8988T (cell line): ENCODE results near the gene PKD2L2.
"Not testable (repeated sequence)": the region's sequence is repeated elsewhere in the genome, so short reads cannot be mapped to it uniquely, and the experiment has no call there.

Experiments used
- DNase-seq: peaks from one replicate; pipeline ENCODE4 v3.0.0; 2011

Gene PKD2L2

DNA sequence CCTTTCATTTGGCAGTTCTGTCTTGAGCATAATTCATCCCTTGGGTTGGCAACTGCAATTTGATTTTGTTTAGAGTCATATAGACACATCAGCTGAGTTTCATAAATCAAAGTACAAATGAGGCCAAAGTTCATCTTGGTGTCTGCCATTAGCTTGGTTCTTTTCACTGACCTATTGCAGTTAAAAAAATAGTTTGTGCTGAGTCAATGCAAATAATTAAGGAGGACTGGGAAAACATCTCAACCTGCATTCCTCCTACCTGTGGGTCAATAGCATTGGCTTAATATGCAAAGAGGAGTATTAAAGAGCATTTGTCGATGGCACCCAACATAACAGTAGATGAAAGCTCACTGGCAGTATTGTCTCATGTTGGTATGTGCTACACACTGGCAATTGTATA is 1.6 kb downstream of the PKD2L2 start:
- no peak for DNase-seq

DNA sequence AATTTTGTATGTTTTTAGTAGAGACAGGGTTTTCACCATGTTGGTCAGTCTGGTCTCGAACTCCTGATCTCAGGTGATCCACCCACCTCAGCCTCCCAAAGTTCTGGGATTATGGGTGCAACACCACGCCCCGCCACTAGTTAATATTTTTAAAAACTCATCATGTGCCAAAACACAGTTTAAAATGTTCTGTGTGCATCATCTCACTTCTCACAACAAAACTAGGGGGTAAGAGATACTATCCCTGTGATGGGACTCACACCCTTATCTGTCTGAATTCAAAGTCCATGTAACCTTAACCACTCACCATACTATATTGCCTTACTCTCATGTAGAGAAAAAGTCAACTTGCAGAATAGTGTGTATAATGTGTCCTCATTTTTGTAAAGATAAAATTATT is 2.6 kb downstream of the PKD2L2 start:
- DNase-seq, result no peak

GRCh38 chr5:137894586-137894985 is 5.3 kb downstream of the PKD2L2 start:
- DNase-seq, result no peak

DNA sequence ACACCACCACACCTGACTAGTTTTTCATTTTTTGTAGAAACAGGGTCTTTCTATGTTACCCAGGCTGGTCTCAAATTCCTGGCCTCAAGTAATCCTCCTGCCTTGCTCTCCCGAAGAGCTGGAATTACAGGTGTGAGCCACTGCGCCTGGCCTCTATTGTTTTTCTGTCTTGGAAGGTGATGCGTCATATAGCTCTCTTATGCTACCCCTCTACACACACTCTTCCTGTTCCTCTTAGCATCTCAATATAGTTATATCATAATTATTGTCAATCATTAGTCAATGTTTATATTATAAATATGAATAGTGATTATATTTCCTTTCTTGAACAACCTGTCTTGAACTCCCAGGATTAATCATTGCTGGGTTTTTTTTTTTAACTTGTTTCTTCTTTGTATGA is 7.3 kb downstream of the PKD2L2 start:
- no peak for DNase-seq

- no peak for DNase-seq
Observed at GRCh38 chr5:137899493-137899892, 10.2 kb downstream of the PKD2L2 start.

DNA sequence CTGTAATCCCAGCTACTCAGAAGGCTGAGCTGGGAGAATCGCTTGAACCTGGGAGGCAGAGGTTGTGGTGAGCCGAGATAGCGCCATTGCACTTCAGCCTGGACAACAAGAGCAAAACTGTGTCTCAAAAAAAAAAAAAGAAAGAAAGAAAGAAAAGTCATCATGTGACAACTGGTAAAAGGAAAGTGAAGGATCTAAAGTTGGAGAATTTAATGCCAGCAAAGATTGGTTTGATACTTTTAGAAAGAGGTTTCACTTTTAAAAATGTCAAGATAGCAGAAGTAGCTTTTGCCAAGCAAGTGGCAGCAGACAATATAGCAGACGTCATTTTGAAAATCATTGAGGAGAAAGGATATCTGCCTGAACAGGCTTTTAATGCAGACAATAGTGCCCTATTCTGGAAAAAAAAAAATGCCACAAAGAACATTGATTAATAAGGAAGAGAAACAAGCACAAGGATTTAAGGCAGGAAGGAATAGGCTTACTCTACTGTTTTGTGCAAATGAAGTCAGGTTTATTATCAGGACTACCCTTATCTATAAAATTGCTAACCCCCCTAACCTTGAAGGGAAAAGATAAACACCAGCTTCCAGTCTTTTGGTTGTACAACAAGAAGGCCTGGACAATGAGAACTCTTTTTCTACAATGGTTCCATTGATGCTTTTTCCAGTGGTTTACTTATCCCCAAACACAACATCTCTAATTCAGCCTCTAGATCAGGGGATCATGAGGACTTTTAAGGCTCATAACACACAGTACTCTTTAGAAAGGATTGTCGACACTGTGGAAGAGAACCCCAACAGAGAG is 12.0 kb downstream of the PKD2L2 start:
- DNase-seq, result no peak

DNA sequence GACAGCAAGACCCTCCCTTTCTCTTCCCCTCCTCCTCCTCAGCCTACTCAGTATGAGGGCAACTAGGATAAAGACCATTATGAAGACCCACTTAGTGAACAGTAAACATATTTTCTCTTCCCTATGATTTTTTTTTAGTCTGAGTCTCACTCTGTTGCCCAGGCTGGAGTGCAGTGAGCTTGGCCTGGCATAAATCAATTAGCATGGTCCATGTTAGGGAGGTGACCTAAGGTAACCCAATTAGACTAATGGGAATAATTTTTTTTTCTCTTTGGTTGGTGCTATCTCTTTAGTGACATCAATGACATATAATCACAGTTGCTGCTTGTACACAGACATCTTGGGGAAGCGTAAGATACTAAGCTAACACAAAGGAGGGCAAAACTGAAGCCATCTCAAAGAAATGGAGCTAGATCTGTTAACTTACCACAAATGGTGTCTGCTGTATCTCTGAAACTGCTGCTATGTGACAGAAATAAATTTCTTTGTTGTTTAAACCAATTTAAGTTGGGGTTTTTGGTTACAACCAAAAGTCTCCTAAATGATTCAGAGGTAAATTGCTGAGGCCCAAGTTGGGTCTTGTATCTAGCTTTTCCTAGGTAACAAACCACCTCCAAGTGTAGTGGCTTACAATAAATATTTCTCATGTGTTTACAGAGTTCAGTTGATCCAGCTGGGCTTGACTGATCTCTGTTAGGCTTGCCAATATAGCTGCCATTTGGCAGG is 13.3 kb downstream of the PKD2L2 start:
- DNase-seq, result no peak

DNA sequence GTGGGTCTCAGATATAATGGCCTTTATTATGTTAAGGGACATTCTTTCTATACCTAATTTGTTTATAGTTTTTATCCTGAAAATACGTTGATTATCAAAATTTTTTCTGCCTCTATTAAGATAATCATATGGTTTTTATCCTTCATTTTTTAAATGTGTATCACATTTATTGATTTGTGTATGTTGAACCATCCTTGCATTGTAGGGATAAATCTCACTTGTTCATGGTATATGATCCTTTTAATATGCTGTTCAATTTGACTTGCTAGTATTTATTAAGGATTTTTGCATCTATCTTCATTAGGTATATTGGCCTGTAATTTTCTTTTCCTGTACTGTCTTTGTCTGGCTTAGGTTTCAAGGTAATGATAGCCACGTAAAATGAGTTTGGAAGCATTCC is 25.5 kb downstream of the PKD2L2 start:
- DNase-seq, result no peak

GRCh38 chr5:137916923-137917322 is 27.7 kb downstream of the PKD2L2 start:
- no peak for DNase-seq

- DNase-seq, result no peak
Observed at GRCh38 chr5:137921931-137922330, 32.7 kb downstream of the PKD2L2 start.

DNA sequence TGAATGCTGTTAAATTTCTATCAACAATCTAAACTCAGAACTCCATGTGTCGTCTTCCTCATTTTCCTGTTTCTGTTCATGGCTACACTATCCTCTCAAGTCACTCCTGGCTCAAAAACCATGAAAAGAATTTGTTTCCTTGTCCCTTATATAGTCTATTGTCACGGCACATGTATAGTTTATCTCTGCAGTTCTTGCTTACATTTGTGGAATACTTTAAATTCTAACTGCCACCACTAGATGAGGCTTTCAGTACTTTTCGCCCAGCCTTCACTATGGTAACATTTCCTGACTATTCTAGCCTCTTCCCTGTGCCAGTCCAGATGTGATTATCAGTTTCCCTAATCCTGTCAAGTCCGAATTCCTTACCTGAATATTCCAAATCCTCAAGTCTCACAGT is 34.6 kb downstream of the PKD2L2 start:
- no peak for DNase-seq

- no peak for DNase-seq
Observed at GRCh38 chr5:137932800-137933199, 43.5 kb downstream of the PKD2L2 start.

DNA sequence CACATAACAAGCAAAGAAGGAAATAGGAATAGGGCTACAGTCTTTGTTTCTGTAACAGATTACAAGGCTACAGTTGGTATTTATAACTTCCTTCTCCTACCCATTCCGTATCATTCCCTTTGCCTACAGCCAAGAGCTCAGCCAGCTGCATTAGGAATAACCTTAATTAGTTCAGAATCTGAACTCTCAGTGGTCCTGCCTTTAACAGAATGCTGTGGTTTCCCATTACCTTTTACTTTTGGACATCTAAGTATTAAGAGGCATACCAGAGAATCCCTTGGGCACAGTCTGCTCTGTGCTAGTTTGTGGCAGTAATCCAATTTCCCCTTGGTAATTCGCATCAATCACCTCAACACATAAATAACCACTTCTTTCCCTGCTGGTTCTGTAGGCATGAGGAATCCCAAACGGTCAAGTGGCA is 44.2 kb downstream of the PKD2L2 start:
- DNase-seq, result no peak

GRCh38 chr5:137935190-137935589 is 45.9 kb downstream of the PKD2L2 start:
- DNase-seq, result no peak

DNA sequence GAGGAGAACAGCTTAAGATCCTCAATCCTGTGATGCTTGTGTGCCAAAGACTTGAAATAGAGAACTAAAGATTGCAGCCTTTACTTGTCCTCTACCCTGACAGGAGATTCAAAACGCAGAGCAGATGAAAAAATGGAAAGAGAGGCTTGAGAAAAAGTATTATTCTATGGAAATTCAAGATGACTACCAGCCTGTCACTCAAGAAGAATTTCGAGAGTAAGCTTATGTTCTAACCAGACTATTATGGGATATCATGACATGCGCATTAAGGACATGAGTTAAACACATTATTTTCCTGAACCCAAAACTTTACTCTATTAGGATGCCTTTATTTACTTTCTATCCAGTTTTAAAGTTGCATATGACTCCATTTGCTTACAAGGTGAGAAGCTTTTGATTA is 46.4 kb downstream of the PKD2L2 start:
- no peak for DNase-seq

- DNase-seq, result no peak
Observed at GRCh38 chr5:137937994-137938750, 48.9 kb downstream of the PKD2L2 start.

DNA sequence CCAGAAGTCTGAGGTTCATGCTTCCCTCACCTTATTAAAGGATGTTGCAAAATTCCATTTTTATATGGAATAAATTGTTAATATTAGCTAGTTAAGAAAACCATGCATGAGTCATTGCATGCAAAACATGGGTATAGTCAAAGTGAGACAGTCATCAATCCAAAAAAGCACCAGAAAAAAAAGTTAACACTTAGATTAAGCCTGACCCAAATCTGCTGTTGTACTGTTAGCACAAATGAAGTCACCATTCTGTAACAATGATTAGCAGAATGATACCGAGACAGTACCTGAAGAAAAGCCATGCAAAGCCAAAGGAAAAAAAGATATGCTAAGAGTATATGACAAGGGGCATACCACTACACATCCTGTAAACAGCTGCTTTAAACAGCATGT is 49.5 kb downstream of the PKD2L2 start:
- DNase-seq, result no peak

- no peak for DNase-seq
Observed at GRCh38 chr5:137939331-137939730, 50.1 kb downstream of the PKD2L2 start.

DNA sequence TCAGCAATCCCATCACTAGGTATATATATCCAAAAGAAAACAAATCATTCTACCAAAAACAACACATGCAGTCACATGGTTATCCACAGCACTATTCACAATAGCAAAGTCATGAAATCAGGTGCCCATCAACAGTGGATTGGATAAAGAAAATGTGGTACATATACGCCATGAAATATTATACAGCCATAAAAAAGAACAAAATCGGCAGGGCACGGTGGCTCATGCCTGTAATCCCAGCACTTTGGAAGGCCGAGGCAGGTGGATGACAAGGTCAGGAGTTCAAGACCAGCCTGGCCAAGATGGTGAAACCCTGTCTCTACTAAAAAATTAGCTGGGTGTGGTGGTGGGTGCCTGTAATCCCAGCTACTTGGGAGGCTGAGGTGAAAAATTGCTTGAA is 55.0 kb downstream of the PKD2L2 start:
- not testable (repeated sequence) for DNase-seq

DNA sequence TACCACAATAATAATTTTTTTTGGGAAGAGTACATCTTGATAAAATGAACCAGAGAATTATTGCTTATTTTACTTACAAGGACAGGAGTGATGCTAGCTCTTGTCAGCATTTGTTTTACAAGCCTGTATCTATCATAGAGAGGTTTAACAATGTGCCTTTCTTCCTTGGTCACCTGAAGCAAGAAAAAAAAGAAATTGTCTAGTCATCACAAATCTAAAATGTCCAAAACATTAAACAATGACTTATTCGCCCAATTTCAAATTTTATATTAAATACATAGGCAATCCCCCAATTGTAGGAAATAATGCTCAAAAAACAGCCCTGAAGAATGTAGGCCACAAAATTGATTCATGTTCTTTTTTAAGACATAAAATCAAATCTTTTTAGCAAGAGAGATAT is 56.6 kb downstream of the PKD2L2 start:
- no peak for DNase-seq

DNA sequence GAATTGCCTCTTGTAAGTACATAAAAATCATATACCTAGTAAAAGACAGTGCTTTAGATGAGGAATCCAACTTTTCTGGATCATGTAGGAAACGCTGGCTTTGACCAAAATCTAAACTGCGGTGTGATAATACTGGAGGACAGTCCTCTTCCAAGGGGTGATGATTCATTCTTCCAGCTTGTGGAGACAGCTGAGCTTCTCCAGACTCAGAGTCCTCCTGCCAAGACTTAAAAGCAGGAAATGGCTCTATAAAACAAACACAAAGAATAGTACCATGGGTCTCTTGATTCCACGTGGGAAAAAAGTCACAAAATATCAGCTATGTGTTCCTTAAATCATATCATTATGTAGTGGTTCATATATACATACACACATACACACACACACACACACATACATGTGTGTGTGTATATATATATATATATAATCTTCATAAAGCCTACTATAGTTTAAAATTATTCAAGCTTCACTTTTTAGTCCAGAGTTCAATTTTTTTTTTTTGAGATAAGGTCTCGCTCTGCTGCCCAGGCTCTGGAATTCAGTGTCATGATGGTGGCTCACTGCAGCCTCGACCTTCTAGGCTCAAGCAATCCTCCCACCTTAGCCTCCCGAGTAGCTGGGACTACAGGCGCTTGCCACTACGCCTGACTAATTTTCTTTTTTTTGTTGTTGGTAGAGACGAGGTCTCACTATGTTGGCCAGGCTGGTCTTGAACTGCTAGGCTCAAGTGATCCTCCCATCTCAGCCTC is 65.0 kb downstream of the PKD2L2 start:
- no peak for DNase-seq

DNA sequence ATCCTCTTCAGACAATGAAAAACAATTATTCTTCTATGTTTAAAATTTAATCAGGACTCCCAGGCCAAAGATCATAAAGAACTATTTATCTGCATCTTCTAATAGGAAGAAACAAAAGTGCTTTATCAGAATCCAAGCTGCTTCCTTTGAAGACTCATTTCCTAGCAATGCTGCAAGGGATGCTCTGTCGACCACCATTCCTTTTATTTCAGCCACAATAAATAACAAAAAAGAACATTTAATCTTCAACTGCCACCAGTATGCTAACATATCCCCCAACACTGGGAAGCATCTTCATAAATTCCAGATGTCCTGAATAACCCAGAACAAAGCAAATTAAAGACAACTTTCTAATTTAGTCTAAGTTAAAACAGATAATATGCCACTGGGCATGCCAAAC is 68.7 kb downstream of the PKD2L2 start:
- DNase-seq, result no peak

DNA sequence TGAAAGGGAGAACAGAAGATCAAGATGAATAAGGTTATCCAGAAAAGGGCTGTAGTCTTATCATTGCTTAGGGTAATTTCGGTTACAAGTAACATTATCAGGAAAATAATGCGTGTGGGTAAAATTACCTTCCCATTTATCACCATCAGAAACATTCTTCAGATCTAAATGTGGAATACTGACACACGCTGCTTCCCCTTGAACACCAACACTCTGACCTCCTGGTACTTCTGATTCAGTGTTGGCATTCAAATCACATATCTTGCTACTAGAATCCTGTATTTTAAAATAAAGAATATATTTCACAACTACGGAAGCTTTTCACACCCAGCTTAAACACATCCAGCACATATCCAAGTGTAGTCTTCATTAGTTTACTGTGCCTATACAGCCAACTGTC is 70.2 kb downstream of the PKD2L2 start:
- DNase-seq, result no peak
